HepG2 (cell line): ENCODE data around the gene CNTNAP1. TPM values are rescaled to one million over a fixed set of nuclear protein-coding genes. Genes with fewer than 3 reads are reported as not detected.

ENCODE experiments used
- ATAC-seq: fragments of 200-7000 bp; cut with Tn5 transposase; 3 replicates; pipeline ENCODE4 v1.9.1; 2020; ENCODE audit warnings: mild to moderate bottlenecking, moderate library complexity
- BruUV-seq: library from RNA; stranded (reverse); fragments of 400-500 nt; replicated peaks from 2 replicates; lab custom pipeline; 2021; lab: Mats Ljungman, UMichigan
- CTCF ChIA-PET: fragments of 300-600 bp; formaldehyde crosslinking; extraction: SDS; loops from one replicate; lab custom pipeline; 2021; ENCODE audit warnings: low total read pairs, inconsistent platforms, low intra/inter-chr PET ratio; lab: Yijun Ruan, JAX
- POLR2A ChIA-PET: fragments of 350-600 bp; sonication (Branson Sonifier 250); formaldehyde crosslinking; loops from one replicate; lab custom pipeline; 2020; ENCODE audit warnings: antibody characterized with exemption, inconsistent platforms; lab: Yijun Ruan, JAX
- DNase-seq: peaks from one replicate; pipeline ENCODE4 v3.0.0-alpha.2; 2015; ENCODE audit warnings: low spot score
- FAIRE-seq: peaks from 3 replicates; lab custom pipeline; 2011; peaks lifted over from hg19 to GRCh38; lab: Jason Lieb, UNC
- H2AFZ ChIP-seq: one replicate; pipeline ENCODE4 v1.6.1; 2011; ENCODE audit warnings: low read length, inconsistent platforms
- H3K27ac ChIP-seq: fragments of 300-600 bp; 3 replicates; pipeline ENCODE4 v1.8.0; 2011; ENCODE audit warnings: mixed run types, mild to moderate bottlenecking, mixed read lengths, low read length, inconsistent platforms; ENCODE audit not compliant: insufficient read depth; ENCODE audit errors: extremely low read length
- H3K27me3 ChIP-seq, 2 experiments: fragments of 200-600 bp in 1 of 2; 2 replicates in 1 of 2; 3 replicates in 1 of 2; pipeline versions ENCODE4 v1.6.0 to v1.8.0; 2011; ENCODE audit warnings: low read length in 2 of 2, mild to moderate bottlenecking in 2 of 2, moderate library complexity in 2 of 2, inconsistent platforms in 1 of 2; ENCODE audit not compliant: insufficient read depth in 2 of 2, control insufficient read depth in 1 of 2
- H3K36me3 ChIP-seq, 2 experiments: fragments of 200-600 bp in 1 of 2; replicated peaks in 1 of 2; 2 replicates in 1 of 2; 3 replicates in 1 of 2; pipeline versions ENCODE4 v1.5.1 to v1.8.0; 2011; ENCODE audit warnings: low read length in 2 of 2, inconsistent platforms in 1 of 2; ENCODE audit not compliant: insufficient read depth in 2 of 2, control insufficient read depth in 1 of 2
- H3K4me1 ChIP-seq: 2 replicates; pipeline ENCODE4 v1.5.1; 2012; ENCODE audit warnings: low read length, inconsistent platforms; ENCODE audit not compliant: insufficient read depth
- H3K4me2 ChIP-seq: 2 replicates; pipeline ENCODE4 v1.6.0; 2011; ENCODE audit warnings: low read depth, low read length, inconsistent platforms
- H3K4me3 ChIP-seq, 3 experiments: fragments of 200-600 bp in 1 of 3; sonication (generic), shearing (Covaris generic) in 1 of 3; replicated peaks in 1 of 3; 2 replicates each; pipeline ENCODE4 v1.5.1; 2011 to 2016; ENCODE audit warnings: low read length in 3 of 3, inconsistent platforms in 2 of 3, low read depth in 2 of 3, mild to moderate bottlenecking in 2 of 3, control low read depth in 1 of 3, mixed read lengths in 1 of 3; ENCODE audit not compliant: insufficient read depth in 1 of 3
- H3K79me2 ChIP-seq: one replicate; pipeline ENCODE4 v1.6.1; 2011; ENCODE audit warnings: low read length, inconsistent platforms; ENCODE audit not compliant: insufficient read depth
- H3K9ac ChIP-seq: 2 replicates; pipeline ENCODE4 v1.6.0; 2011; ENCODE audit warnings: mild to moderate bottlenecking, low read depth, low read length, inconsistent platforms; ENCODE audit not compliant: insufficient read depth
- H3K9me3 ChIP-seq: 2 replicates; pipeline ENCODE4 v1.5.1; 2012; ENCODE audit warnings: mild to moderate bottlenecking, low read length
- H4K20me1 ChIP-seq: 2 replicates; pipeline ENCODE4 v1.6.0; 2011; ENCODE audit warnings: inconsistent platforms, mild to moderate bottlenecking, low read length, moderate library complexity; ENCODE audit not compliant: insufficient read depth
- ELF3 ChIP-seq: IDR thresholded peaks from 2 replicates; pipeline ENCODE4 v1.6.1; 2016; ENCODE audit warnings: missing genetic modification reagents, missing compliant biosample characterization
- FOXK1 ChIP-seq: sonication (generic); formaldehyde crosslinking; IDR thresholded peaks from 2 replicates; pipeline ENCODE4 v1.4.0; 2020; ENCODE audit warnings: low read depth, missing genetic modification reagents, borderline replicate concordance
- GABPA ChIP-seq, 2 experiments: IDR thresholded peaks; 2 replicates each; pipeline ENCODE4 v1.6.1; 2011 to 2016; ENCODE audit warnings: low read depth in 2 of 2, low read length in 1 of 2, missing biosample characterization in 1 of 2, missing genetic modification characterization in 1 of 2
- HMGXB4 ChIP-seq, 2 experiments: sonication (generic) in 1 of 2; formaldehyde crosslinking in 1 of 2; IDR thresholded peaks; 2 replicates each; pipeline versions ENCODE4 v1.4.0 to v1.6.1; 2018 to 2020; ENCODE audit warnings: missing genetic modification reagents in 2 of 2, borderline replicate concordance in 1 of 2, low read depth in 1 of 2, mild to moderate bottlenecking in 1 of 2, missing biosample characterization in 1 of 2
- KAT8 ChIP-seq: IDR thresholded peaks from 2 replicates; pipeline ENCODE4 v1.6.1; 2016; ENCODE audit warnings: missing genetic modification reagents, missing compliant biosample characterization
- MAFK ChIP-seq, 2 experiments: IDR thresholded peaks in 1 of 2; conservative IDR thresholded peaks in 1 of 2; 2 replicates each; pipeline ENCODE4 v1.6.1; 2011; ENCODE audit warnings: improper control_type of control experiment in 2 of 2, low read length in 2 of 2
- MEF2D ChIP-seq: sonication (generic); formaldehyde crosslinking; IDR thresholded peaks from 2 replicates; pipeline ENCODE4 v1.5.1; 2020; ENCODE audit warnings: mild to moderate bottlenecking, missing genetic modification reagents
- MIER3 ChIP-seq: IDR thresholded peaks from 2 replicates; pipeline ENCODE4 v1.6.1; 2016; ENCODE audit warnings: missing compliant biosample characterization, borderline replicate concordance
- NR2F1 ChIP-seq, 2 experiments: fragments of 450-650 bp in 1 of 2; formaldehyde crosslinking in 1 of 2; IDR thresholded peaks; 2 replicates each; pipeline versions ENCODE4 v1.5.0 to v1.6.1; 2016 to 2020; ENCODE audit warnings: mild to moderate bottlenecking in 1 of 2, missing compliant biosample characterization in 1 of 2, missing genetic modification reagents in 1 of 2, moderate library complexity in 1 of 2
- REPIN1 ChIP-seq: sonication (generic); formaldehyde crosslinking; IDR thresholded peaks from 2 replicates; pipeline ENCODE4 v1.8.0; 2022; ENCODE audit warnings: missing genetic modification reagents, low read depth, mild to moderate bottlenecking, borderline replicate concordance
- SAP130 ChIP-seq: IDR thresholded peaks from 2 replicates; pipeline ENCODE4 v1.6.1; 2016; ENCODE audit warnings: low read depth
- SMAD3 ChIP-seq: sonication (generic); formaldehyde crosslinking; IDR thresholded peaks from 2 replicates; pipeline ENCODE4 v1.4.0; 2020; ENCODE audit warnings: missing genetic modification reagents
- SOX5 ChIP-seq: IDR thresholded peaks from 2 replicates; pipeline ENCODE4 v1.6.1; 2016; ENCODE audit warnings: borderline replicate concordance
- THAP11 ChIP-seq: IDR thresholded peaks from 2 replicates; pipeline ENCODE4 v1.6.1; 2016; ENCODE audit warnings: missing biosample characterization, missing genetic modification reagents
- ZNF317 ChIP-seq: sonication (generic); formaldehyde crosslinking; IDR thresholded peaks from 2 replicates; pipeline ENCODE4 v1.5.0; 2020; ENCODE audit warnings: mild to moderate bottlenecking, missing genetic modification reagents
- ZNF546 ChIP-seq: sonication (generic); formaldehyde crosslinking; conservative IDR thresholded peaks from 2 replicates; pipeline ENCODE4 v1.8.1; 2023; ENCODE audit warnings: mild to moderate bottlenecking, missing genetic modification reagents
- ZNF816 ChIP-seq: sonication (generic); formaldehyde crosslinking; IDR thresholded peaks from 2 replicates; pipeline ENCODE4 v1.8.0; 2022; ENCODE audit warnings: missing genetic modification reagents, mild to moderate bottlenecking, borderline replicate concordance
- ZNF850 ChIP-seq: sonication (generic); formaldehyde crosslinking; conservative IDR thresholded peaks from 2 replicates; pipeline ENCODE4 v1.9.0; 2021; ENCODE audit warnings: mild to moderate bottlenecking, missing genetic modification reagents
- WGBS: methylation state at CpG from one replicate; pipeline ENCODE4 v1.1.6; 2017; ENCODE audit warnings: low lambda C conversion rate; 5-methylcytosine and 5-hydroxymethylcytosine counted together
- in situ Hi-C: cut with HindIII; loops from 2 replicates; pipeline ENCODE4 v1.10.0; 2017; ENCODE audit warnings: low pct_unique_long_range_greater_than_20kb; ENCODE audit not compliant: extremely low pct_ligation_motif_present
- intact Hi-C: fragments of 100-400 bp; cut with micrococcal nuclease; formaldehyde crosslinking; loops from one replicate; pipeline ENCODE4 v1.10.0; 2022; ENCODE audit not compliant: unreplicated experiment
- polyA plus RNA-seq, 8 experiments: library from polyadenylated mRNA; depleted of rRNA in 3 of 8; stranded (reverse) in 7 of 8; unstranded in 1 of 8; fragments of >200 nt; fragmentation: Illumina TruSeq in 4 of 8; extraction: Trizol in 4 of 8; gene quantifications; 2 replicates each; pipeline versions ENCODE4 v1.2.1 to v1.2.3, GENCODE V29; 2011 to 2016; ENCODE audit warnings: low read depth in 4 of 8, missing spikeins in 1 of 8, mixed read lengths in 1 of 8; ENCODE audit not compliant: insufficient read depth in 1 of 8
- total RNA-seq, 5 experiments: library from RNA; depleted of rRNA; stranded (reverse); fragments of >200 nt; fragmentation: Illumina TruSeq; extraction: Trizol; gene quantifications; 2 replicates each; pipeline ENCODE4 v1.2.3, GENCODE V29; 2016; ENCODE audit warnings: low read depth in 1 of 5
- TF ChIP-seq, protein P1 (sequence below): sonication (generic); formaldehyde crosslinking; IDR thresholded peaks from 2 replicates; pipeline ENCODE4 v1.4.0; 2020; ENCODE audit warnings: mild to moderate bottlenecking, missing genetic modification reagents
- TF ChIP-seq, protein P2 (sequence below): sonication (generic); formaldehyde crosslinking; IDR thresholded peaks from 2 replicates; pipeline ENCODE4 v1.5.0; 2020; ENCODE audit warnings: mild to moderate bottlenecking, missing genetic modification reagents, moderate library complexity

Gene CNTNAP1
- total and polyA plus RNA-seq, 2 of the 13 experiments (the other 11 are each of a cell fraction or from before 2014, with no cell fraction given), result 4.5 to 7.7 TPM

- CTCF ChIA-PET, result interaction anchor here (0.7 to 2.4 kb wide), 7 partner anchors 40 to 217 kb away, joined by 3 to 47 read pairs (median 7); partner anchors contain the start of genes BECN1, PSMC3IP and RAMP2
- H3K4me3 ChIP-seq, result no peak overlapping the region
- in situ Hi-C loops, result loop anchor here (5.0 kb wide), 1 partner anchor 41 kb away; the partner anchor contains the start of gene RAMP2
- no peaks in the 10 kb centered on the region for H3K4me1 ChIP-seq
- no peaks in the 10 kb centered on the region for H3K27me3 ChIP-seq
- no peaks in the 10 kb centered on the region for H4K20me1 ChIP-seq
- no peak overlapping the region for H2AFZ ChIP-seq
- H3K36me3 ChIP-seq, result peaks cover 16 to 52% of the 10 kb centered on the region in 2 experiments
- no peak overlapping the region for H3K9ac ChIP-seq
- WGBS, result 7% methylated on average over 2 of the region's 2 CpGs
- peak; percentile 90 for ATAC-seq
- peak; percentile 83 for DNase-seq
- H3K4me2 ChIP-seq, result no peak overlapping the region
- H3K27ac ChIP-seq, result no peak overlapping the region
- POLR2A ChIA-PET, result interaction anchor here (1.0 kb wide), 1 partner anchor 59 kb away, joined by 4 read pairs; the partner anchor contains the start of gene WNK4
- intact Hi-C loops, result loop anchor here (1.0 kb wide), 3 partner anchors 99 to 216 kb away; partner anchors contain the start of gene BECN1
- no peaks in the 10 kb centered on the region for H3K79me2 ChIP-seq
- BruUV-seq, result no TSS peak
- FAIRE-seq, result peak; percentile 84
- H3K9me3 ChIP-seq, result no peaks in the 10 kb centered on the region
- TF ChIP-seq FOXK1, result peak; percentile 53; the same call in 1 of the 2 replicates
- no peak for TF ChIP-seq ZNF317
- TF ChIP-seq ZNF816 (CRISPR knock-in tag), result no peak
- TF ChIP-seq MEF2D (CRISPR knock-in tag), result 0 out of 2 replicates have a peak, but pooled peaks have one; percentile 19
- TF ChIP-seq, protein P1, sequence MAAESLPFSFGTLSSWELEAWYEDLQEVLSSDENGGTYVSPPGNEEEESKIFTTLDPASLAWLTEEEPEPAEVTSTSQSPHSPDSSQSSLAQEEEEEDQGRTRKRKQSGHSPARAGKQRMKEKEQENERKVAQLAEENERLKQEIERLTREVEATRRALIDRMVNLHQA, result no peak
- TF ChIP-seq ZNF850, result no peak
- TF ChIP-seq SOX5 (CRISPR knock-in tag), result peak; percentile 30; the same call in 1 of the 2 replicates
- peak; percentile 54; the same call in 1 of the 2 replicates for TF ChIP-seq REPIN1 (CRISPR knock-in tag)
- 0 out of 2 replicates have a peak, but pooled peaks have one; percentile 38 for TF ChIP-seq KAT8
- TF ChIP-seq HMGXB4 (CRISPR knock-in tag; IDR thresholded peaks at IDR 0.05; ENCODE audit: borderline replicate concordance in 1 of 2, low read depth in 1 of 2), result peak in 1 of 2 experiments; percentile 70; a peak in 1 of 4 replicates
- TF ChIP-seq ELF3 (CRISPR knock-in tag), result 0 out of 2 replicates have a peak, but pooled peaks have one; percentile 30
- no peak for TF ChIP-seq ZNF546 (CRISPR knock-in tag)
- no peak for TF ChIP-seq GABPA (IDR thresholded peaks at IDR 0.05; ENCODE audit: low read depth, low read length)
- TF ChIP-seq GABPA (CRISPR knock-in tag; IDR thresholded peaks at IDR 0.05; ENCODE audit: low read depth), result peak; percentile 67
- TF ChIP-seq SMAD3, result peak; percentile 73; the same call in 1 of the 2 replicates
- TF ChIP-seq, protein P2, sequence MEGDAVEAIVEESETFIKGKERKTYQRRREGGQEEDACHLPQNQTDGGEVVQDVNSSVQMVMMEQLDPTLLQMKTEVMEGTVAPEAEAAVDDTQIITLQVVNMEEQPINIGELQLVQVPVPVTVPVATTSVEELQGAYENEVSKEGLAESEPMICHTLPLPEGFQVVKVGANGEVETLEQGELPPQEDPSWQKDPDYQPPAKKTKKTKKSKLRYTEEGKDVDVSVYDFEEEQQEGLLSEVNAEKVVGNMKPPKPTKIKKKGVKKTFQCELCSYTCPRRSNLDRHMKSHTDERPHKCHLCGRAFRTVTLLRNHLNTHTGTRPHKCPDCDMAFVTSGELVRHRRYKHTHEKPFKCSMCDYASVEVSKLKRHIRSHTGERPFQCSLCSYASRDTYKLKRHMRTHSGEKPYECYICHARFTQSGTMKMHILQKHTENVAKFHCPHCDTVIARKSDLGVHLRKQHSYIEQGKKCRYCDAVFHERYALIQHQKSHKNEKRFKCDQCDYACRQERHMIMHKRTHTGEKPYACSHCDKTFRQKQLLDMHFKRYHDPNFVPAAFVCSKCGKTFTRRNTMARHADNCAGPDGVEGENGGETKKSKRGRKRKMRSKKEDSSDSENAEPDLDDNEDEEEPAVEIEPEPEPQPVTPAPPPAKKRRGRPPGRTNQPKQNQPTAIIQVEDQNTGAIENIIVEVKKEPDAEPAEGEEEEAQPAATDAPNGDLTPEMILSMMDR (CRISPR knock-in tag), result peak; percentile 86
- TF ChIP-seq SAP130 (CRISPR knock-in tag), result peak; percentile 63
- TF ChIP-seq THAP11 (CRISPR knock-in tag), result 0 out of 2 replicates have a peak, but pooled peaks have one; percentile 44
- TF ChIP-seq MIER3, result peak; percentile 43; the same call in 1 of the 2 replicates
- TF ChIP-seq NR2F1 (CRISPR knock-in tag; IDR thresholded peaks at IDR 0.05), result no peak
- no peak for TF ChIP-seq MAFK (conservative IDR thresholded peaks at IDR 0.05 in 1 of 2, IDR thresholded peaks at IDR 0.05 in 1 of 2; ENCODE audit: low read length in 2 of 2)
These were observed 38.8 kb downstream of the CNTNAP1 start for GRCh38 chr17:42720996-42721583.
